Pancreas (tissue), 10 donors: ENCODE data around the gene ACYP1. TPM values are rescaled to one million over a fixed set of nuclear protein-coding genes. Genes with fewer than 3 reads are reported as not detected.

ENCODE experiments used
- ATAC-seq, 4 donors: fragments of 200-7000 bp; cut with Tn5 transposase; one replicate each; pipeline versions ENCODE4 v1.8.0 to v1.9.1; 2020; ENCODE audit warnings: mild to moderate bottlenecking in 4 of 4, moderate library complexity in 4 of 4
- DNase-seq, 6 donors: peaks; one replicate each; pipeline ENCODE4 v3.0.0-alpha.2; 2020
- FAIRE-seq: peaks from 2 replicates; lab custom pipeline; 2012; peaks lifted over from hg19 to GRCh38; lab: Jason Lieb, UNC
- H3K27ac ChIP-seq, 4 donors: fragments of 200-600 bp; sonication (generic); 1 replicate in 3 of 4; 2 replicates in 1 of 4; pipeline versions ENCODE4 v1.5.0 to v1.8.0; 2020
- H3K27me3 ChIP-seq, 4 donors: fragments of 200-600 bp; one replicate each; pipeline ENCODE4 v1.8.0; 2021
- H3K36me3 ChIP-seq, 3 donors: fragments of 200-600 bp; sonication (generic) in 1 of 3; one replicate each; pipeline versions ENCODE4 v1.5.0 to v1.8.0; 2020 to 2021
- H3K4me1 ChIP-seq, 3 donors: fragments of 200-600 bp; one replicate each; pipeline ENCODE4 v1.8.0; 2021
- H3K4me3 ChIP-seq, 4 donors: fragments of 200-600 bp; sonication (generic) in 2 of 4; one replicate each; pipeline versions ENCODE4 v1.5.0 to v1.8.0; 2020 to 2021
- H3K9me3 ChIP-seq, 4 donors: fragments of 200-600 bp; one replicate each; pipeline ENCODE4 v1.8.0; 2021
- WGBS, 2 donors: extraction: QIAGEN DNeasy Blood & Tissue Kit; methylation state at CpG; one replicate each; pipeline ENCODE4 v1.1.7; 2013; 5-methylcytosine and 5-hydroxymethylcytosine counted together
- intact Hi-C, 3 donors: fragments of 100-400 bp; cut with DNase I; formaldehyde crosslinking; loops; one replicate each; pipeline versions ENCODE4 v1.11.1 to v1.14.2; 2022
- polyA plus RNA-seq, 2 donors: library from polyadenylated mRNA; stranded (reverse); fragments of 200-250 nt; gene quantifications; one replicate each; pipeline ENCODE4 v1.2.3, GENCODE V29; 2013
- total RNA-seq, 6 donors: library from RNA; stranded (reverse); fragmentation: NEBNext Ultra II Directional in 4 of 6; extraction: Animal tissue kit (Norgen Biotek cat#: 25700) in 4 of 6; gene quantifications; one replicate each; pipeline versions ENCODE4 v1.2.1 to v1.2.4, GENCODE V29; 2021 to 2023
- TF ChIP-seq, protein P1 (sequence below), 4 donors: fragments of 200-600 bp; sonication (generic) in 3 of 4; IDR thresholded peaks; one replicate each; pipeline versions ENCODE4 v1.5.0 to v1.8.0; 2021; ENCODE audit warnings: antibody characterized with exemption in 4 of 4
- donor health status: healthy with polysubstance abuse.
- donor health status: DM: no; HTN: no; CAD: no; lungs with moderate emphysema.
- donor health status: DM: no; HTN: no; CAD: no.
- donor health status: control.
- donor health status: control.
- donor health status: Bipolar disorder and iron deficiency.
- donor health status: DM: yes; HTN: yes; CAD: no.
- donor health status: DM: no; HTN: no; CAD: no.
- donor health status: DM: no; HTN: no; CAD: no.
- donor health status: DM: yes; HTN: yes; CAD: no.

The ACYP1 gene
- total and polyA plus RNA-seq, 8 donors, result 2.9 to 17.4 (median 5.6) TPM

DNA sequence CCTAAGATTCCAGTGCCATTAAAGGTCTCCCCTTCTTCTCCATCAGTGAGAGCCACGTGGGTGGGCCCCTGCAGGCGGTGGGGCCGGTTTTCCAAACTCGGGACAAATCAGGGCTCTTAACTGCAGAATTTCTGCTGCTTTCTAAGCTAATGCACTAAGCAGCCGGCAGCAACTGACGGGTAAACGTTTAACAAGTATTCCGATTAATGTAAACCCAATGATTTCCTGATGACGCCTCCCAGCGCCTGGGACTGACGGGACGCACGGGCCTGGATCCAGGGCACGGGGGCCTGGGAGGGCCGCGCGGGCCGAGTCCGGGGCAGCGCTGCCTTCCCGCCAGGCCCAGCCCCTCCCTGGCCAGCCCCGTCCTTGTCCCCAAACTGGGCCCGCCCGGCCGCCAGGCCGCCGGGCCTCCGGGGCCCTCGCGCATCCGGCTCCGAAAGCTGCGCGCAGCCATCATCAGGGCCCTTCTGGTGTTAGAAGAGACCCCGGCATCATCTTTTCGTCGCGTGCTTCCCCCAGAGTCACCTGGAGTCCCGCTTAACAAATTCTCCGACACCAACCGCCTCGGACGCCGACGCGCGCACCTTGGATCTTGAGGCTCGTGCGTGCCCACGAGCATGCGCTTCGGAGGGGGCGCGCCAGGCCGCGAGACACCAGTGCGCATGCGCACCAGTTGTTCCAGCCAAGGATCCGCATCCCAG lies 12.8 kb downstream of the ACYP1 start, which contains the start of gene MLH3:
Gene MLH3 (minus strand): TSS at position 616 of the 704 bp plus-strand sequence. CDS start 1,812 bp downstream, outside the sequence.
- Histone ChIP-seq H3K27me3 (no peaks in the 10 kb centered on the region), H3K27ac (peak within 1 kb of the TSS; percentile 88 to 94 (median 92)), H3K9me3 (no peaks in the 10 kb centered on the region), H3K4me3 (peak within 1 kb of the TSS; percentile 55 to 73 (median 64)), H3K4me1 (peaks cover 0 to 13% (median 8%) of the 10 kb centered on the region in 3 donors), H3K36me3 (no peaks in the 10 kb centered on the region)
- FAIRE-seq (no peak), ATAC-seq (peak; percentile 93 to 95 (median 94)), DNase-seq (peak; percentile 73 to 94 (median 84))
- TF ChIP-seq, protein P1, sequence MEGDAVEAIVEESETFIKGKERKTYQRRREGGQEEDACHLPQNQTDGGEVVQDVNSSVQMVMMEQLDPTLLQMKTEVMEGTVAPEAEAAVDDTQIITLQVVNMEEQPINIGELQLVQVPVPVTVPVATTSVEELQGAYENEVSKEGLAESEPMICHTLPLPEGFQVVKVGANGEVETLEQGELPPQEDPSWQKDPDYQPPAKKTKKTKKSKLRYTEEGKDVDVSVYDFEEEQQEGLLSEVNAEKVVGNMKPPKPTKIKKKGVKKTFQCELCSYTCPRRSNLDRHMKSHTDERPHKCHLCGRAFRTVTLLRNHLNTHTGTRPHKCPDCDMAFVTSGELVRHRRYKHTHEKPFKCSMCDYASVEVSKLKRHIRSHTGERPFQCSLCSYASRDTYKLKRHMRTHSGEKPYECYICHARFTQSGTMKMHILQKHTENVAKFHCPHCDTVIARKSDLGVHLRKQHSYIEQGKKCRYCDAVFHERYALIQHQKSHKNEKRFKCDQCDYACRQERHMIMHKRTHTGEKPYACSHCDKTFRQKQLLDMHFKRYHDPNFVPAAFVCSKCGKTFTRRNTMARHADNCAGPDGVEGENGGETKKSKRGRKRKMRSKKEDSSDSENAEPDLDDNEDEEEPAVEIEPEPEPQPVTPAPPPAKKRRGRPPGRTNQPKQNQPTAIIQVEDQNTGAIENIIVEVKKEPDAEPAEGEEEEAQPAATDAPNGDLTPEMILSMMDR (IDR thresholded peaks at IDR 0.05), result no peak
- intact Hi-C loops, result no loop called here
- WGBS, 2 donors, result 0% methylated on average over 59 of the region's 59 CpGs

DNA sequence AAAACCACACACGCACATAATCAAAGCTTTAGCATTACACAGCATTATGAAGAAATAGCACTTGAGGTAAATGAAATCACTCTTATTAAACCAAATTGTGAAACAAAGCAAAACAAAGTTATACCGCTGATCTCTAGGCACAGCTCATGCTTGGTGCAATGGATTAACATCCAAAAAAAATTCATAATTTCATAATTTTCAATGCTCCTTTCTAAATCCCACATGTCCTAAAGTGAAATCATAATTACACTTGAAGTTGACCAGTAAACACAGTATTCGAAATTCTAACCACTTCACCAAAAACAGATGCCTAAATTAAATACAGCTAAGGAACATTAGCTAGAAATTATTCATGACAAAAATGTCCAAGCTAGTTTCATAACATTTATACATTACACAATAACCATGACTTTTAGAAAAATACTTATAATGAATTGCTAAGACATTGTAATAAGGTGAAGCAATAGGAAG lies 14.1 kb downstream of the ACYP1 start:
- ATAC-seq (no peak), FAIRE-seq (peak; percentile 29), DNase-seq (no peak)
- no peaks in the 10 kb centered on the region for H3K27me3 ChIP-seq
- H3K4me1 ChIP-seq, result peaks cover 1 to 13% (median 8%) of the 10 kb centered on the region in 3 donors
- no peaks in the 10 kb centered on the region for H3K9me3 ChIP-seq
- intact Hi-C loops, result no loop called here
- no peaks in the 10 kb centered on the region for H3K36me3 ChIP-seq
- 83 to 91% methylated on average over 3 of the region's 3 CpGs for WGBS, 2 donors
- peak overlapping the region in 1 of 4 donors; percentile 64 for H3K4me3 ChIP-seq
- H3K27ac ChIP-seq, result no peak overlapping the region
- TF ChIP-seq, protein P1 (IDR thresholded peaks at IDR 0.05), result no peak

DNA sequence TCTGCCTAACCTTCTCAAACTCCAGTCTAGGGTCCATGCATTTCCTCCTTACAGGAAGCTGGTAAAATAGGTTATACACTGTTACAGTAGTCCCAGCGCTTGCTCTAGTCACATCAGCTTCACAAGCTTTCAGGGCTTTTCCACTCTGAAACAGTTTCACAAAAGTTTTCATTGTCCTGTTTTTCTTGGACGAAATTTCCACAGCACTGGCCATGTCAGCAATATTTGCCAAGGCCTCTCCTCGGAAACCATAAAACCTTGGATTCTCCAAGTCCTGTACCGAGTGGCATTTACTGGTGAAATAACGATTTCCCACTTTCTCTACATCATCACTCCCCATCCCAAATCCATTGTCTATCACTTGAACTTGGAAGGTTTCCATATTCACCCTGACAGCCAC lies 14.7 kb downstream of the ACYP1 start:
- H3K9me3 ChIP-seq, result no peaks in the 10 kb centered on the region
- no peak for ATAC-seq
- no peaks in the 10 kb centered on the region for H3K27me3 ChIP-seq
- WGBS, 2 donors, result 74 to 86% methylated on average over 5 of the region's 5 CpGs
- TF ChIP-seq, protein P1 (IDR thresholded peaks at IDR 0.05), result no peak
- H3K36me3 ChIP-seq, result no peaks in the 10 kb centered on the region
- peaks cover 3 to 16% (median 8%) of the 10 kb centered on the region in 3 donors for H3K4me1 ChIP-seq
- intact Hi-C loops, result no loop called here
- no peak for DNase-seq
- no peak overlapping the region for H3K4me3 ChIP-seq
- FAIRE-seq, result no peak
- H3K27ac ChIP-seq, result no peak overlapping the region

DNA sequence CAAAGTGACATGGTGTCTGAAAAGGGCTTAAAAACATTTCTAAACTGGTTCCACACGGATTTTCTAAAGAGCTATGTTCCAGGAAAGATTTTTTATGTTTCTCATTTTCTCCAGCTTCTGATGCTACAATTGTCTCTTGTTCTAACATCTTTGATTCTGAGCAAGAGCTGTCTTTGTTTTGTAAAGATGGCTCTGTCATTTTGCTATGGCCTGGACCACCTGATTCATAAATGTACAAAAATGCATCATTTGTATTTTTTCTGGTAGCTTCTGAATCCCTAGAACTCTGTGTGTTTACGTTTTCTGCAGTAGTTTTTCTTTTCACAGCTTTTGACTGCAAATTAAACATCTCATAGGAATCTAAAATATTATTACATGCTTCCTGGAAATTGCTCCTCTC lies 15.7 kb downstream of the ACYP1 start:
- H3K4me3 ChIP-seq, result no peak overlapping the region
- 83 to 84% methylated on average over 2 of the region's 2 CpGs for WGBS, 2 donors
- H3K27me3 ChIP-seq, result no peaks in the 10 kb centered on the region
- no peak for FAIRE-seq
- H3K36me3 ChIP-seq, result no peaks in the 10 kb centered on the region
- no peak for ATAC-seq
- intact Hi-C loops, result no loop called here
- H3K9me3 ChIP-seq, result no peaks in the 10 kb centered on the region
- no peak overlapping the region for H3K27ac ChIP-seq
- H3K4me1 ChIP-seq, result peaks cover 3 to 17% (median 8%) of the 10 kb centered on the region in 3 donors
- TF ChIP-seq, protein P1 (IDR thresholded peaks at IDR 0.05), result no peak
- no peak for DNase-seq

DNA sequence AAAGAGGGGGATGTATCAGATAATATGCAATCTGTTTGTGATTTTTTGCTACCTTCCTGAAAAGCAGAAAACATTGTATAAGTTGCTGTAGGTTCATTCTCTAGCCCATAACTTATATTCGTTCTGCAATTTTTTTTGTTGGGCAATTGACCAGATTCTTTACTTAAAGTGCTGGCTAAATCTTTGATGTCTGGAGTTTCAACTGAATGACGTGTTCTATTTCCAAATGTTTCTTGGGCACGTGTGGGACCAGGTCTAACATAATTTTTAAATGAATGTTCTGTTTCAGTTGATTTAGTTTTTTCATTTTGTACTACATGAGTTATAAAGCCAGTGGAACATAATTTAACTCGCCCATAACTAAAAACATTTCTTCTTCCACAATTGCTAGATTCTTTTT lies 16.3 kb downstream of the ACYP1 start:
- FAIRE-seq (no peak), DNase-seq (no peak), ATAC-seq (no peak)
- intact Hi-C loops, result no loop called here
- Histone ChIP-seq H3K9me3 (no peaks in the 10 kb centered on the region), H3K36me3 (no peaks in the 10 kb centered on the region), H3K27ac (no peak overlapping the region), H3K4me1 (peaks cover 3 to 23% (median 9%) of the 10 kb centered on the region in 3 donors), H3K27me3 (no peaks in the 10 kb centered on the region), H3K4me3 (no peak overlapping the region)
- TF ChIP-seq, protein P1 (IDR thresholded peaks at IDR 0.05), result no peak
- 91 to 93% methylated on average over 4 of the region's 4 CpGs for WGBS, 2 donors
